DND-41 (cell line): Measurements from ENCODE around the gene CFAP61.

Experiments used
- ATAC-seq: fragments of 200-7000 bp; cut with Tn5 transposase; 3 replicates; pipeline ENCODE4 v1.9.1; 2021; ENCODE audit warnings: low read depth; ENCODE audit not compliant: insufficient read depth
- DNase-seq: peaks from one replicate; pipeline ENCODE4 v3.0.0-alpha.2; 2020
- H2AFZ ChIP-seq: 2 replicates; pipeline ENCODE4 v1.6.0; 2012; ENCODE audit warnings: low read depth, low read length
- H3K27ac ChIP-seq: 2 replicates; pipeline ENCODE4 v1.5.1; 2012; ENCODE audit warnings: low read length, inconsistent platforms
- H3K27me3 ChIP-seq: fragments of 200-600 bp; sonication (generic); 2 replicates; pipeline ENCODE4 v1.6.0; 2012; ENCODE audit warnings: low read length, mild to moderate bottlenecking, inconsistent platforms; ENCODE audit not compliant: insufficient read depth, poor library complexity
- H3K36me3 ChIP-seq: 2 replicates; pipeline ENCODE4 v1.5.1; 2012; ENCODE audit warnings: low read length, inconsistent platforms; ENCODE audit not compliant: insufficient read depth
- H3K4me1 ChIP-seq: 2 replicates; pipeline ENCODE4 v1.5.1; 2012; ENCODE audit warnings: mild to moderate bottlenecking, low read length; ENCODE audit not compliant: insufficient read depth
- H3K4me2 ChIP-seq: 2 replicates; pipeline ENCODE4 v1.6.0; 2012; ENCODE audit warnings: mild to moderate bottlenecking, moderate library complexity, low read length, inconsistent platforms; ENCODE audit not compliant: insufficient read depth
- H3K4me3 ChIP-seq, 2 experiments: fragments of 200-600 bp in 1 of 2; shearing (Covaris generic) in 1 of 2; 2 replicates each; pipeline ENCODE4 v1.5.1; 2012 to 2016; ENCODE audit warnings: inconsistent platforms in 2 of 2, low read length in 2 of 2, mild to moderate bottlenecking in 2 of 2, low read depth in 1 of 2, moderate library complexity in 1 of 2
- H3K79me2 ChIP-seq: 2 replicates; pipeline ENCODE4 v1.6.0; 2012; ENCODE audit warnings: low read length, inconsistent platforms; ENCODE audit not compliant: insufficient read depth
- H3K9ac ChIP-seq: 2 replicates; pipeline ENCODE4 v1.6.0; 2012; ENCODE audit warnings: low read depth, mild to moderate bottlenecking, inconsistent platforms, low read length, moderate library complexity
- H3K9me3 ChIP-seq: 2 replicates; pipeline ENCODE4 v1.5.1; 2012; ENCODE audit warnings: low read length, moderate library complexity, mild to moderate bottlenecking, inconsistent platforms; ENCODE audit not compliant: insufficient read depth, severe bottlenecking
- H4K20me1 ChIP-seq: 2 replicates; pipeline ENCODE4 v1.6.0; 2012; ENCODE audit warnings: low read length; ENCODE audit not compliant: insufficient read depth
- CTCF ChIP-seq: IDR thresholded peaks from 2 replicates; pipeline ENCODE4 v1.5.1; 2012; ENCODE audit warnings: borderline replicate concordance, low read length, moderate library complexity, mild to moderate bottlenecking; ENCODE audit not compliant: poor library complexity, severe bottlenecking; ENCODE audit errors: extremely low read depth
- EZH2 ChIP-seq: IDR thresholded peaks from 3 replicates; pipeline ENCODE4 v1.6.1; 2012; ENCODE audit warnings: borderline replicate concordance, low read depth, mild to moderate bottlenecking, moderate library complexity, low read length, inconsistent platforms; ENCODE audit not compliant: severe bottlenecking

The CFAP61 gene

GRCh38 chr20:20018366-20018765 lies 34.0 kb upstream of the CFAP61 start:
- H3K27me3 ChIP-seq: no peaks in the 10 kb centered on the region
- H3K9me3 ChIP-seq: no peaks in the 10 kb centered on the region
- peak overlapping the region; percentile 92 for H3K9ac ChIP-seq
- ATAC-seq: no peak
- H3K27ac ChIP-seq: peak overlapping the region; percentile 12; the same call in 1 of the 2 replicates
- peaks cover 27% of the 10 kb centered on the region for H3K36me3 ChIP-seq
- H3K79me2 ChIP-seq: peaks cover 65% of the 10 kb centered on the region
- peak overlapping the region; percentile 87 for H3K4me2 ChIP-seq
- DNase-seq: no peak
- H3K4me3 ChIP-seq: peak overlapping the region; percentile 94 to 99; a peak in 3 of 4 replicates
- H3K4me1 ChIP-seq: peaks cover 42% of the 10 kb centered on the region
- peaks cover 47% of the 10 kb centered on the region for H4K20me1 ChIP-seq
- TF ChIP-seq CTCF: no peak
- TF ChIP-seq EZH2: no peak
- no peak overlapping the region for H2AFZ ChIP-seq

GRCh38 chr20:20019123-20019522 lies 33.2 kb upstream of the CFAP61 start:
- Histone ChIP-seq H3K4me1 (peaks cover 42% of the 10 kb centered on the region), H3K36me3 (peaks cover 30% of the 10 kb centered on the region), H3K9me3 (no peaks in the 10 kb centered on the region), H3K27ac (no peak overlapping the region), H3K4me2 (peak overlapping the region; percentile 87), H4K20me1 (peaks cover 50% of the 10 kb centered on the region), H3K9ac (peak overlapping the region; percentile 92; the same call in 1 of the 2 replicates), H3K79me2 (peaks cover 73% of the 10 kb centered on the region), H3K4me3 (peak overlapping the region in 1 of 2 experiments; percentile 94; a peak in 2 of 4 replicates), H3K27me3 (no peaks in the 10 kb centered on the region), H2AFZ (no peak overlapping the region)
- TF ChIP-seq EZH2 (no peak), CTCF (no peak)
- ATAC-seq: no peak
- no peak for DNase-seq

DNA sequence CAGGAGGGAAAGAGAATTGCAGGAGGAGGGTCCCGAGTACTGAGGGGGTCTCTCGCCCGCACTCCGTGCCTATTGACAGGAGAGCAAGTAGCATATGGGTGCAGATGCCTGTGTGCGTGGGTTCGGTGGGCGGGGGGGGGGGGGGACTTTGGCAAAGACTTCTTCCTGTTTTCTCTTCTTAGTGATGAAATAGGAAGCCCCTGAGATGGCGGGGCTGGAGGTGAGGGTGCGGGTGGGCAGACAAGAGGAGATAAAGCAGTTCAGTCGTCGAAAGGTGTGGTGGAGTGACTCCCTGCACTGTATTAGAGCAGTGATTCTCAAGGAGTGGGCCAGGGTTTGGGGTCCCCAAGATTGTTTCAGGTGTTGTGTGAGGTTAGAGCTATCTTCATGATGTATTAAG lies 31.4 kb upstream of the CFAP61 start:
- no peak overlapping the region for H3K27ac ChIP-seq
- H3K9ac ChIP-seq: no peak overlapping the region
- ATAC-seq (no peak), DNase-seq (no peak)
- peaks cover 62% of the 10 kb centered on the region for H4K20me1 ChIP-seq
- H3K9me3 ChIP-seq: no peaks in the 10 kb centered on the region
- no peak overlapping the region for H3K4me3 ChIP-seq
- no peaks in the 10 kb centered on the region for H3K27me3 ChIP-seq
- TF ChIP-seq CTCF (no peak), EZH2 (no peak)
- peaks cover 42% of the 10 kb centered on the region for H3K4me1 ChIP-seq
- peaks cover 91% of the 10 kb centered on the region for H3K79me2 ChIP-seq
- H2AFZ ChIP-seq: no peak overlapping the region
- H3K36me3 ChIP-seq: peaks cover 45% of the 10 kb centered on the region
- H3K4me2 ChIP-seq: peak overlapping the region; percentile 87; the same call in 1 of the 2 replicates
